Gastroesophageal sphincter (tissue), 4 donors: ENCODE measurements around the gene CHST15. TPM values are rescaled to one million over a fixed set of nuclear protein-coding genes. Genes with fewer than 3 reads are reported as not detected.
A peak's percentile ranks its signal among the peaks of the same experiment; 100 is the strongest.

Source experiments
- ATAC-seq: fragments of 150-250 bp; one replicate; pipeline ENCODE4 v1.9.1; 2016; ENCODE audit warnings: mild to moderate bottlenecking, moderate library complexity
- H3K27ac ChIP-seq, 4 donors: fragments of 200-600 bp; sonication (generic) in 3 of 4; 1 replicate in 3 of 4; 2 replicates in 1 of 4; pipeline ENCODE4 v1.5.1; 2016 to 2019
- H3K27me3 ChIP-seq: fragments of 200-600 bp; sonication (generic); one replicate; pipeline ENCODE4 v1.5.1; 2019
- H3K36me3 ChIP-seq, 2 donors: fragments of 200-600 bp; sonication (generic); one replicate each; pipeline ENCODE4 v1.5.1; 2019; ENCODE audit warnings: control low read depth in 1 of 2
- H3K4me1 ChIP-seq, 3 donors: fragments of 200-600 bp; sonication (generic); 1 replicate in 2 of 3; 2 replicates in 1 of 3; pipeline ENCODE4 v1.5.1; 2016 to 2019; ENCODE audit warnings: control low read depth in 2 of 3
- H3K4me3 ChIP-seq, 2 donors: fragments of 200-600 bp; sonication (generic); one replicate each; pipeline ENCODE4 v1.5.1; 2019; ENCODE audit warnings: mild to moderate bottlenecking in 1 of 2, moderate library complexity in 1 of 2
- H3K9me3 ChIP-seq, 3 donors: fragments of 200-600 bp; sonication (generic); one replicate each; pipeline ENCODE4 v1.5.1; 2017 to 2019; ENCODE audit warnings: control low read depth in 2 of 3
- EP300 ChIP-seq: sonication (generic); formaldehyde crosslinking; IDR thresholded peaks from one replicate; pipeline ENCODE4 v1.6.1; 2017; ENCODE audit warnings: antibody characterized with exemption, mild to moderate bottlenecking
- POLR2A ChIP-seq, 2 donors: fragments of 450-650 bp; IDR thresholded peaks; one replicate each; pipeline ENCODE4 v1.6.1; 2017; ENCODE audit warnings: antibody characterized with exemption in 2 of 2, mild to moderate bottlenecking in 2 of 2, moderate library complexity in 1 of 2
- POLR2AphosphoS5 ChIP-seq: sonication (generic); formaldehyde crosslinking; IDR thresholded peaks from one replicate; pipeline ENCODE4 v1.6.1; 2017; ENCODE audit warnings: antibody characterized with exemption
- WGBS, 2 donors: methylation state at CpG; one replicate each; pipeline ENCODE4 v1.1.5; 2018; ENCODE audit warnings: low coverage in 1 of 2; 5-methylcytosine and 5-hydroxymethylcytosine counted together
- total RNA-seq, 4 donors: library from RNA; depleted of rRNA; stranded (reverse); fragments of >200 nt; gene quantifications; one replicate each; pipeline ENCODE4 v1.1.0, GENCODE V29; 2016
- TF ChIP-seq, protein P1 (sequence below), 4 experiments: fragments of 200-600 bp in 2 of 4; fragments of 450-650 bp in 2 of 4; sonication (generic) in 1 of 4; IDR thresholded peaks; one replicate each; pipeline ENCODE4 v1.5.1; 2017 to 2019; ENCODE audit warnings: antibody characterized with exemption in 4 of 4, mild to moderate bottlenecking in 2 of 4, moderate library complexity in 2 of 4

The CHST15 gene
- total RNA-seq, 4 donors from 2014 or later, result 63.5 to 87.5 (median 74.3) TPM

DNA sequence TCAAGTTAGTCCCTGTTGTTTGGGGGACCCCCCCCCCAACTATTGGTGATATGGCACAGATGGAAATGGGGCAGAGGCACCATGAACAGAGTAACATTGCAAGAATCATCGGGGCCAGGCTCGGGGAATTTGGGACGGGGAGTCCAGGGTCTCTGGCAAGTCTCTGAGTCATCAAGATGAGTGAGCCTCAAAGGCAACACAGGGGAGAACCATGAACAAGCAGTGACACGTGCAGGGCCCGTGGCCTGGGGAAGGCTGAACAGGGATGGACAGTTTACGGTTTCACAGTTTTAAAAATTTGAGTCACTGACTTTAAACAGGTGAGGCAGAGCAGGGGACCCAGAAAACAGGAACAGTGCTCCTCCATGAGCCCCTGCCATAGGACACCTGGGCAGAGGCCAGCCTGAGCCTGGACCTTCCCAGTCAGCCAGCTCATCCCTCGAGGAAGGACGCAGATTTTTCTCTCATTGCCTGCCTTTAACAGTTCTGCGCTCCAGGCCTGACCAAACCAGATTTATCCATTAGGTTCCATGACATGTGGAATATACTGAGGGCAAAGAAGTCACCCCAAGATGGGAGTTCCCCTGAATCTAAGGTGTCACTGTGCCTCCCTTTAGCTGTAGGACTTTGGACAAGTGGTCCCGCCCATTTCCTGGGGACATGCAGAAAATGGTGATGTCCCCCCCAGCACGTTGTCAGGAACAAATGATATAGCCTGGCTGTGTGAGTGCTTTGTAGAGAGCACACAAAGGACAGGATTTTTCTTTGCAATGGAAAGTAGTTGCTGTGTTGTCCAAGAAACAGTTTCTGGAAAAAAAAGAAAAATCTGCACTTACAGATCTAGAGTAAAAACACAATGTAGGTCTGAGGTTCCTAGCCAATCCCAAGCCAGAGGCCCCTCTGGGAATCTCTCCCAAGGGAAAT lies 23.8 kb downstream of the CHST15 start:
- Histone ChIP-seq H3K4me3 (no peak overlapping the region), H3K4me1 (peaks cover 5 to 98% (median 13%) of the 10 kb centered on the region in 3 donors), H3K36me3 (no peaks in the 10 kb centered on the region), H3K9me3 (no peaks in the 10 kb centered on the region), H3K27me3 (no peaks in the 10 kb centered on the region), H3K27ac (peak overlapping the region in 2 of 4 donors; percentile 27 to 30)
- TF ChIP-seq EP300 (no peak), POLR2AphosphoS5 (no peak), POLR2A (IDR thresholded peaks at IDR 0.05) (no peak)
- TF ChIP-seq, protein P1, sequence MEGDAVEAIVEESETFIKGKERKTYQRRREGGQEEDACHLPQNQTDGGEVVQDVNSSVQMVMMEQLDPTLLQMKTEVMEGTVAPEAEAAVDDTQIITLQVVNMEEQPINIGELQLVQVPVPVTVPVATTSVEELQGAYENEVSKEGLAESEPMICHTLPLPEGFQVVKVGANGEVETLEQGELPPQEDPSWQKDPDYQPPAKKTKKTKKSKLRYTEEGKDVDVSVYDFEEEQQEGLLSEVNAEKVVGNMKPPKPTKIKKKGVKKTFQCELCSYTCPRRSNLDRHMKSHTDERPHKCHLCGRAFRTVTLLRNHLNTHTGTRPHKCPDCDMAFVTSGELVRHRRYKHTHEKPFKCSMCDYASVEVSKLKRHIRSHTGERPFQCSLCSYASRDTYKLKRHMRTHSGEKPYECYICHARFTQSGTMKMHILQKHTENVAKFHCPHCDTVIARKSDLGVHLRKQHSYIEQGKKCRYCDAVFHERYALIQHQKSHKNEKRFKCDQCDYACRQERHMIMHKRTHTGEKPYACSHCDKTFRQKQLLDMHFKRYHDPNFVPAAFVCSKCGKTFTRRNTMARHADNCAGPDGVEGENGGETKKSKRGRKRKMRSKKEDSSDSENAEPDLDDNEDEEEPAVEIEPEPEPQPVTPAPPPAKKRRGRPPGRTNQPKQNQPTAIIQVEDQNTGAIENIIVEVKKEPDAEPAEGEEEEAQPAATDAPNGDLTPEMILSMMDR (IDR thresholded peaks at IDR 0.05), result no peak
- 64 to 80% methylated on average over 3 to 9 of the region's 11 CpGs for whole genome bisulfite sequencing, 2 donors
- ATAC-seq, result no peak

DNA sequence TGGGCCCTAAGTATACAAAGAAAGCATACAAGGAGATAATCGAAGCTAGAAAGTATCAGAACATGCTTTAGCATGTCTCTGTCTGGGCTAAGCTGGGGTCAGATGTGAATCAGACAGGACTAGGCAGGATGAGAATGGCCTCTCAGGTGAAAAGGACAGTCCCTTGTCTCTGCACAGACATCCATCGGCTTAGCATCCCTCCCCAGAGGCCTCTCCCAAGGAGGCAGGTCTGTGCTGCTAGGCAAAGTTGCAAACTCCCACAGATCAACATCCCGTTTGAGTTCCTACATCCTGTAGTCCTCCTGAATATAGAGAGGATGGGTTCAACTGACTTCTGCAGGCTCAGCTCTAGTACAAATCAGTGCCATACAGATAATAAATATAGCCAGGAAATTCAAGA lies 24.5 kb downstream of the CHST15 start:
- H3K9me3 ChIP-seq, result no peaks in the 10 kb centered on the region
- 69 to 75% methylated on average over 3 of the region's 3 CpGs for WGBS, 2 donors
- peaks cover 5 to 98% (median 14%) of the 10 kb centered on the region in 3 donors for H3K4me1 ChIP-seq
- no peak for ATAC-seq
- H3K27me3 ChIP-seq, result no peaks in the 10 kb centered on the region
- no peaks in the 10 kb centered on the region for H3K36me3 ChIP-seq
- H3K4me3 ChIP-seq, result no peak overlapping the region
- TF ChIP-seq, protein P1 (IDR thresholded peaks at IDR 0.05), result no peak
- TF ChIP-seq POLR2AphosphoS5 (no peak), EP300 (no peak), POLR2A (IDR thresholded peaks at IDR 0.05) (no peak)
- peak overlapping the region in 1 of 4 donors; percentile 17 for H3K27ac ChIP-seq

GRCh38 chr10:124067825-124068400 lies 25.5 kb downstream of the CHST15 start:
- 84 to 90% methylated on average over 2 to 8 of the region's 14 CpGs for WGBS, 2 donors
- peaks cover 5 to 100% (median 18%) of the 10 kb centered on the region in 3 donors for H3K4me1 ChIP-seq
- no peaks in the 10 kb centered on the region for H3K9me3 ChIP-seq
- no peaks in the 10 kb centered on the region for H3K27me3 ChIP-seq
- ATAC-seq, result no peak
- H3K4me3 ChIP-seq, result no peak overlapping the region
- H3K27ac ChIP-seq, result peak overlapping the region in 3 of 4 donors; percentile 69 to 77 (median 76)
- TF ChIP-seq EP300, result no peak
- TF ChIP-seq POLR2A (IDR thresholded peaks at IDR 0.05), result no peak
- TF ChIP-seq, protein P1 (IDR thresholded peaks at IDR 0.05), result no peak
- TF ChIP-seq POLR2AphosphoS5, result no peak
- no peaks in the 10 kb centered on the region for H3K36me3 ChIP-seq

GRCh38 chr10:124066781-124067714 lies 26.4 kb downstream of the CHST15 start:
- 61 to 64% methylated on average over 5 to 9 of the region's 12 CpGs for WGBS, 2 donors
- Histone ChIP-seq H3K36me3 (no peaks in the 10 kb centered on the region), H3K27me3 (no peaks in the 10 kb centered on the region), H3K4me3 (no peak overlapping the region), H3K27ac (peak overlapping the region in 3 of 4 donors; percentile 69 to 77 (median 76)), H3K9me3 (no peaks in the 10 kb centered on the region), H3K4me1 (peaks cover 5 to 100% (median 21%) of the 10 kb centered on the region in 3 donors)
- no peak for ATAC-seq
- TF ChIP-seq POLR2AphosphoS5 (no peak), POLR2A (IDR thresholded peaks at IDR 0.05) (no peak), EP300 (no peak)
- TF ChIP-seq, protein P1 (IDR thresholded peaks at IDR 0.05), result no peak
